ENCODE measurements around the gene CELF1.

DNA sequence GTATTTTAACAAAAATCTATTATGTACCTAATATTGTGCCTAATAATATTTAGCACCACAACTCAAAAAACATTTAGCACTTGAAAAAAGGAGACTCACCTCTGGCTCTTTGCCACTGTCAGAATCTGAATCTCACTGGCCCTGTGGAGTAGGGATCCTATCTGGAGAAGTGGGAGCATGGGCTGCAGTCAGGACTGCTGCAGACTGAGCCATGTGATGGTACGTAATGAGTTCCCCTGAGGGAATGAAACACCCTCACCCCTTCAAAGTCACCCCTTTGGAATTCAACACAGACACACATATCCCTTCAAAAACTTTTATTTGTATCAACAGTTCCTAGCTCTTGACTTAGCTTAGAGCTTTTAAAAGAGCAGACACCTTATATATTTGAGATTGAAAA is 19.0 kb upstream of the CELF1 start:
- no peak for TF ChIP-seq CTCF (IDR thresholded peaks at IDR 0.05)
- no peak for TF ChIP-seq ZFX (IDR thresholded peaks at IDR 0.05; ENCODE audit: borderline replicate concordance)

Data from 22Rv1 (cell line).